ENCODE data around the gene DCPS. TPM values are rescaled to one million over a fixed set of nuclear protein-coding genes. Genes with fewer than 3 reads are reported as not detected.

Gene DCPS
- total RNA-seq, 1 donor from 2014 or later: 6.6 TPM

GRCh38 chr11:126328938-126329643 lies 25.2 kb downstream of the DCPS start:
- DNase-seq: no peak

- DNase-seq: no peak
Observed at GRCh38 chr11:126329644-126330211, 25.9 kb downstream of the DCPS start.

- DNase-seq: no peak
Observed at GRCh38 chr11:126331286-126331685, 27.4 kb downstream of the DCPS start.

GRCh38 chr11:126332221-126332711 lies 28.4 kb downstream of the DCPS start:
- DNase-seq: peak; percentile 62

- DNase-seq: no peak
Observed at GRCh38 chr11:126333142-126333541, 29.3 kb downstream of the DCPS start.

GRCh38 chr11:126334659-126335462 lies 31.0 kb downstream of the DCPS start:
- DNase-seq: no peak

GRCh38 chr11:126335463-126335760 lies 31.6 kb downstream of the DCPS start:
- no peak for DNase-seq

- DNase-seq: peak; percentile 50
Observed at GRCh38 chr11:126336138-126336541, 32.3 kb downstream of the DCPS start.

- DNase-seq: peak; percentile 76
Observed at GRCh38 chr11:126336671-126337101, 32.8 kb downstream of the DCPS start.

GRCh38 chr11:126337126-126337473 lies 33.2 kb downstream of the DCPS start:
- DNase-seq: no peak

- no peak for DNase-seq
Observed at GRCh38 chr11:126337474-126338241, 33.8 kb downstream of the DCPS start.

GRCh38 chr11:126338346-126339055 lies 34.6 kb downstream of the DCPS start:
- DNase-seq: no peak

- no peak for DNase-seq
Observed at GRCh38 chr11:126339073-126339862, 35.4 kb downstream of the DCPS start.

GRCh38 chr11:126339863-126340434 lies 36.1 kb downstream of the DCPS start:
- peak; percentile 47 for DNase-seq

- no peak for DNase-seq
Observed at GRCh38 chr11:126340960-126341606, 37.2 kb downstream of the DCPS start.

GRCh38 chr11:126341760-126342161 lies 37.9 kb downstream of the DCPS start:
- DNase-seq: peak; percentile 56

GRCh38 chr11:126343051-126343450 lies 39.2 kb downstream of the DCPS start:
- no peak for DNase-seq

- DNase-seq: no peak
Observed at GRCh38 chr11:126344141-126345080, 40.6 kb downstream of the DCPS start.

GRCh38 chr11:126345283-126345682 lies 41.4 kb downstream of the DCPS start:
- no peak for DNase-seq

All from dermis blood vessel endothelial cell (primary cell).